SKM-1 (cell line): ENCODE results near the gene EIF1AX.
"Not testable (repeated sequence)": the region's sequence is repeated elsewhere in the genome, so short reads cannot be mapped to it uniquely, and the experiment has no call there.

Source experiments
- DNase-seq: peaks from one replicate; lab custom pipeline; 2025; ENCODE audit not compliant: unreplicated experiment; lab: John Stamatoyannopoulos, UW

Gene EIF1AX

DNA sequence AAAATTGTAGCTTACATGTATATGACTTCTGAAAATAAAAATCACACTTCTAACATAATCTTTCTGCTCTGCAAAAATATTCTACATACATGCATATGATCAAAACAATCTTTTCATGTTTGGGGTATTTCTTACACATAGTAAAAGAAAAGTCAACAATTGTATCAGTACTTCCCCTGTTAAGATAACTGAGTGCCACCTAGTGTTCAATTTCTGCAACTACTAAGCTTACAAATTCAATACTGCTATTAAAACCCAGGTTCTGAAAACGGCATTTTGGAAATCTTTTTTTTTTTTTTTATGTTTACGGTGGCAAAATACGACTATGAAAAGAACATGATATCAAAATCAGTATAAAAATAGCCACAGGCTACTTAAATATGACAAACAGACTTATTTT, 14.2 kb downstream of the EIF1AX start:
- not testable (repeated sequence) for DNase-seq

GRCh38 chrX:20126833-20127232, 14.8 kb downstream of the EIF1AX start:
- DNase-seq, result not testable (repeated sequence)

DNA sequence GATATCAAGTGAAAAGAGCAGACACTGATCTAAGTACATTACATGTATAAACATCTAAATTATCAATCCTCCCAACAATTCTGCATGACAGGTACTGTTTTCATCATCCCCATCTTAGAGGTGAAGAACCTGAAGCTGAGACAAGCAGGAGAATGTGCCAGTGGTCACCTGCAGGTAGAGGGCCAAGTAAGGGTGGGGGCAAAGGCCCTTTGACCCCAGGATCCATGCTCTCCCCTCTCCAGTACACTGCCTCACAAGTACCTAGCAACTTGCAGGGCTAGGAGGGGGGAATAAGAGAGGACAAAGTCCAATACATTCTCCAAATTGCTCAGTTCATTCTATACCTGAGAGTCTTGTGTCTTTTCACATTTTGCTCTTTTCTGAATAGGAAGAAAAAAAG, 16.7 kb downstream of the EIF1AX start:
- DNase-seq, result no peak

DNA sequence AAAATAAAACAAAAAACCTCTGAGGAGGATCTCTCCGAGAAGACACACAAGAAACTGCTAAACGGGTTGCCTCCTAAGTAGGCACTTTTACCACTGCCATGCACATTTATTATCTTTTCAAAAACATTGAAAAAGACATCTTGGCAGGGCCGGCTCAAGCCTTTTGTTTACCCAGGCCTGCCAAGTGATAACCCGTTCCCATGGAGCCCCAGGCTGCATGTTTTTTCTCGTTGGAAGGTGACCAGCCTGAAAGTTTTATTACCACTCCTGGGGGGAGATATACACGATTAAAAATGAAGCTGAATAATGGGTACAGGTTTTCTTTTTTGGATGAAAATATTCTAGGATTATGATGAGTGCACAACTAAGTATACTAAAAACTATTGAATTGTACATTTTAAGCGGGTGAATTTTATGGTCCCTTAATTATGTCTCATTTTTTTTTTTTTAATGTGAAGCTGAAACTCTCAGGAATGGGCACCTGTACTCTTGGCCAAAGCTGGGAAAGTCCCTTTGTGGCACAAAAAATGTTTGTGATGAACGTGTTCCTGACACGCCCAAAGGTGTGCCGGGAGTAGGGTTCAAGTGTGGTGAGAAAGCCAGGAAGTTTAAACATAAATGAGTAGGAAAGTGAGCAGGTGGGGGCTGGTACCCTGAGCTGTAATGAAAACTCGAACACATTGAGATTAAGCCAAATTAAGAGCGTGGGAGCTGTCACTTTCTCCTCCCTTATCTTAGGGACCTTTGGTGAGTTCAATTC, 23.4 kb downstream of the EIF1AX start:
- DNase-seq, result no peak

- DNase-seq, result no peak
These were observed 24.9 kb downstream of the EIF1AX start, which contains the start of gene MAP7D2 for GRCh38 chrX:20116577-20117240. MAP7D2 (minus strand) TSS chrX:20116907; CDS start chrX:20116879, 28 bp downstream.

DNA sequence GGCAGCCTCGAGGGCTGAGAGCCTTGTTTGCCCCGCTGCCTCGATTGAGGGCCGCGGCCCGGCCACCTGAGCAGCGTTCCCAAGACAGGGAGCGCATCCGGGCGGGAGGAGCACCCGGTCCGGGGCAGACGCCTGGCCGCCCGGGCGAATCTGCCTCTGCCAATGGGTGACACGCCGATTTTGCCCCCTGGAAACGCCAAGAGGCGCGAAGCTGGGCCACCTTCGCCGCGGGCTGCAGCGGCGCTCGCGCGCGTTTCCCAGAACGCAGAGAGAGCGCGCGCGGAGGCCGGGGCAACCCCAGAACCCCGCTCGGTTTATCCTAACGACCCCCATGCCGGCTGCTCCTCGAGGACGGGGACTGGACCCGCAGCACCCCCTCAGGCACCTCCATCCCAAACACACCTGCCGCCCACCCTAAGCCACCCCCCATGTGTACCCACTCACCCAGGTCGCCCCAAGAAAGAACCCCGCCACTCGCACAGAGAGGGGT, 25.5 kb downstream of the EIF1AX start:
- DNase-seq, result no peak

DNA sequence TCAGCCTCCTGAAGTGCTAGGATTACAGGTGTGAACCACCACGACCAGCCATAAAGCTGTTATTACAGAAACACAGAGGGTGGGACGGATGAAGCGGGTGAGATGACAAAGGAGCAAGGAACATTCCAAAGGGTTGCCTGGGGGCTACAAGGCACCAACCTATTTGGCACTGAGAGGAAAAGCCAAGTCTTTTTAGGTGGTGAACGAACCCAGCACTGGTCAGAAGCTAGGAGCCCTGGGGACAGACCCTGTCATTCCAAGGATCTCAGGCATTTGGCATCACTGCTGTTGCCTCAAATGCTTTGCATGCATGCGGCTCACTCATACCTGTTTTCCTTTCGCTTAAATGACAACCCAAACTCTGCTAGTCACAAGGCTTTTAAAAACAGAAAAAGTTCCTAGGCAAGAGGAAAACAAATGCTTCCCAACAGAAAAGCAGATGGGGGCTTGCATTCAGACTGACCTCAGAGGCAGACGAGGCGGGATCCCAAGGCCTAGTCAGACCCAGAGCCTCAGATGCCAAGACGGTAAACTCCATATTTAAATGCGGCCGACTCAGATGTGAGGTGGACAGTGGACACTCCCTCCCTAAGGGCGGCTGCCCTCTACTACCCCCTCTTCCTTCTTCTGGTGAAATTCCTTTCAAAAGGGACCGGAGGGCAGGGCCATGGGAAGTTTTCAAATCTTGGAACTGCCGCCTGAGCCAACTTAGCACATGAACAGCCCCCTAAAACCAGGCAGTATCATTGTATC, 29.4 kb downstream of the EIF1AX start:
- no peak for DNase-seq

DNA sequence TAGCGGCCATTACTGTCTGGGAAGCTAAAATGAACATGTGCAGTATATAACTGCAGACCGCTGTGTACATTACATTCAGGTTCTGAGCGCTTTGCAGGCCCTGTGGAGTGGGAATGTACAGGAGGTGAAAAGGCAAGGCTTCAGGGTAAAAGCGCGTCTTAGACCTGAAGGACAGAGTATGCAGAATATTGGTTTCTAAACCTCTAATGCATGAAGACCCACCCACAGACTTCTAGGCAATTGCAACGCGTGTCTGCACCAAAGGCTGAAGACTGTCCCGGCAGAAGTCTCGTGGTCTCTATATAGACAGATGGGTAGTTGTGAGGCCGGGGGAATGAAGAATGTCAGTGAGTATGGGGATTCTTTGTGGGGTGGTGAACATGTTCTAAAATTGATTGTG, 30.4 kb downstream of the EIF1AX start:
- no peak for DNase-seq

- DNase-seq, result no peak
These were observed 39.6 kb downstream of the EIF1AX start for GRCh38 chrX:20101934-20102581.

- no peak for DNase-seq
These were observed 50.1 kb downstream of the EIF1AX start for GRCh38 chrX:20091499-20091898.

GRCh38 chrX:20089845-20090244, 51.8 kb downstream of the EIF1AX start:
- no peak for DNase-seq

- no peak for DNase-seq
These were observed 61.4 kb downstream of the EIF1AX start for GRCh38 chrX:20080277-20080676.
